Spleen (tissue), 11 donors: ENCODE measurements around the gene ZNF606. TPM values are rescaled to one million over a fixed set of nuclear protein-coding genes. Genes with fewer than 3 reads are reported as not detected.

Experiments used
- DNase-seq: peaks from one replicate; pipeline ENCODE4 v3.0.0-alpha.2; 2020
- H3K27ac ChIP-seq, 8 donors: fragments of 200-600 bp; sonication (generic) in 7 of 8; 1 replicate in 4 of 8; 2 replicates in 4 of 8; pipeline versions ENCODE4 v1.5.0 to v1.8.0; 2016 to 2021; ENCODE audit warnings: inconsistent platforms in 4 of 8, mild to moderate bottlenecking in 4 of 8, moderate library complexity in 1 of 8
- H3K27me3 ChIP-seq, 7 donors: fragments of 200-600 bp; sonication (generic) in 6 of 7; replicated peaks in 1 of 7; 1 replicate in 4 of 7; 2 replicates in 3 of 7; pipeline versions ENCODE4 v1.5.0 to v1.8.0; 2016 to 2021; ENCODE audit warnings: inconsistent platforms in 3 of 7, mild to moderate bottlenecking in 1 of 7
- H3K36me3 ChIP-seq, 6 donors: fragments of 200-600 bp; sonication (generic) in 5 of 6; 1 replicate in 4 of 6; 2 replicates in 2 of 6; pipeline versions ENCODE4 v1.5.0 to v1.8.0; 2016 to 2021; ENCODE audit warnings: inconsistent platforms in 2 of 6
- H3K4me1 ChIP-seq, 6 donors: fragments of 200-600 bp; sonication (generic) in 5 of 6; 1 replicate in 3 of 6; 2 replicates in 3 of 6; pipeline versions ENCODE4 v1.5.0 to v1.8.0; 2016 to 2021; ENCODE audit warnings: inconsistent platforms in 3 of 6
- H3K4me3 ChIP-seq, 8 donors: fragments of 200-600 bp; sonication (generic) in 7 of 8; 1 replicate in 4 of 8; 2 replicates in 4 of 8; pipeline versions ENCODE4 v1.5.0 to v1.8.0; 2016 to 2021; ENCODE audit warnings: inconsistent platforms in 4 of 8, mild to moderate bottlenecking in 4 of 8, moderate library complexity in 2 of 8
- H3K9me3 ChIP-seq, 8 donors: fragments of 200-600 bp; sonication (generic) in 7 of 8; 1 replicate in 4 of 8; 2 replicates in 4 of 8; pipeline versions ENCODE4 v1.5.0 to v1.8.0; 2016 to 2021; ENCODE audit warnings: inconsistent platforms in 4 of 8
- CTCF ChIP-seq, 11 experiments: fragments of 200-600 bp in 7 of 11; fragments of 450-650 bp in 4 of 11; sonication (generic) in 4 of 11; IDR thresholded peaks in 8 of 11; conservative IDR thresholded peaks in 3 of 11; 1 replicate in 7 of 11; 2 replicates in 4 of 11; pipeline versions ENCODE4 v1.4.0 to v1.8.0; 2016 to 2021; ENCODE audit warnings: antibody characterized with exemption in 11 of 11, inconsistent platforms in 4 of 11, mild to moderate bottlenecking in 1 of 11
- POLR2A ChIP-seq, 3 donors: fragments of 450-650 bp; IDR thresholded peaks; one replicate each; pipeline ENCODE4 v1.5.1; 2017; ENCODE audit warnings: antibody characterized with exemption in 3 of 3, mild to moderate bottlenecking in 1 of 3
- POLR2AphosphoS5 ChIP-seq, 3 donors: sonication (generic); formaldehyde crosslinking; IDR thresholded peaks; one replicate each; pipeline ENCODE4 v1.5.1; 2017; ENCODE audit warnings: antibody characterized with exemption in 3 of 3
- WGBS, 5 donors: extraction: QIAGEN DNeasy Blood & Tissue Kit in 3 of 5; methylation state at CpG; one replicate each; pipeline versions ENCODE4 v1.1.5 to v1.1.7; 2013 to 2018; 5-methylcytosine and 5-hydroxymethylcytosine counted together
- intact Hi-C: fragments of 100-400 bp; cut with DNase I; formaldehyde crosslinking; loops from one replicate; pipeline ENCODE4 v1.15.0; 2023; ENCODE audit warnings: low total_unique reads
- polyA plus RNA-seq, 3 donors: library from polyadenylated mRNA; stranded (reverse); fragments of 200-250 nt; gene quantifications; one replicate each; pipeline ENCODE4 v1.2.1, GENCODE V29; 2013
- total RNA-seq, 7 donors: library from RNA; depleted of rRNA in 3 of 7; stranded (reverse); fragments of >200 nt in 3 of 7; fragmentation: NEBNext Ultra II Directional in 4 of 7; extraction: Animal tissue kit (Norgen Biotek cat#: 25700) in 4 of 7; gene quantifications; one replicate each; pipeline versions ENCODE4 v1.1.0 to v1.2.1, GENCODE V29; 2016 to 2021
- donor health status: healthy with polysubstance abuse.
- donor health status: DM: no; HTN: no; CAD: no; lungs with moderate emphysema.
- donor health status: DM: no; HTN: no; CAD: no.
- donor health status: Bipolar disorder and iron deficiency.
- donor health status: healthy.
- donor health status: DM: no; HTN: no; CAD: no.
- donor health status: DM: yes; HTN: yes; CAD: no.

Gene ZNF606
- total and polyA plus RNA-seq, 10 donors: 5.6 to 25.3 (median 16.1) TPM

GRCh38 chr19:57947419-57948134 lies 55.0 kb downstream of the ZNF606 start, which contains the start of gene ZNF256:
Gene ZNF256, minus strand, starts transcription at chr19:57947706. Its CDS starts 232 bp downstream, at chr19:57947474.
- peaks cover 5 to 86% (median 67%) of the 10 kb centered on the region in 8 donors for H3K9me3 ChIP-seq
- WGBS, 5 donors: 6 to 12% (median 8%) methylated on average over 35 to 54 of the region's 54 CpGs

GRCh38 chr19:57947088-57947418 lies 55.6 kb downstream of the ZNF606 start:
- peaks cover 7 to 86% (median 69%) of the 10 kb centered on the region in 8 donors for H3K9me3 ChIP-seq
- peak overlapping the region; percentile 82 to 95 (median 88) for H3K4me3 ChIP-seq
- intact Hi-C loops: no loop called here
- peak overlapping the region; percentile 75 to 90 (median 86) for H3K27ac ChIP-seq
- peaks cover 12 to 39% (median 26%) of the 10 kb centered on the region in 6 donors for H3K36me3 ChIP-seq
- 0 to 3% (median 1%) methylated on average over 2 to 18 of the region's 18 CpGs for WGBS, 5 donors
- no peak for TF ChIP-seq CTCF (IDR thresholded peaks at IDR 0.05 in 8 of 11, conservative IDR thresholded peaks at IDR 0.05 in 3 of 11)
- no peak for TF ChIP-seq POLR2AphosphoS5 (IDR thresholded peaks at IDR 0.05)
- no peak for TF ChIP-seq POLR2A (IDR thresholded peaks at IDR 0.05)
- H3K4me1 ChIP-seq: peaks cover 7 to 29% (median 14%) of the 10 kb centered on the region in 6 donors
- no peak for DNase-seq
- H3K27me3 ChIP-seq: no peaks in the 10 kb centered on the region

More at GRCh38 chr19:57947419-57948134, 55.0 kb downstream of the ZNF606 start, which contains the start of gene ZNF256:
- Histone ChIP-seq H3K36me3 (peaks cover 6 to 34% (median 21%) of the 10 kb centered on the region in 6 donors), H3K4me3 (peak within 1 kb of the TSS; percentile 82 to 95 (median 88)), H3K27ac (peak within 1 kb of the TSS; percentile 75 to 90 (median 86)), H3K27me3 (no peaks in the 10 kb centered on the region), H3K4me1 (peaks cover 7 to 29% (median 14%) of the 10 kb centered on the region in 6 donors)
- TF ChIP-seq POLR2AphosphoS5 (IDR thresholded peaks at IDR 0.05) (peak; percentile 87 to 92 (median 91)), CTCF (IDR thresholded peaks at IDR 0.05 in 8 of 11, conservative IDR thresholded peaks at IDR 0.05 in 3 of 11) (peak; percentile 52 to 86 (median 71)), POLR2A (IDR thresholded peaks at IDR 0.05) (peak in 1 of 3 donors; percentile 19)
- intact Hi-C loops: no loop called here
- DNase-seq: peak; percentile 95

- H3K9me3 ChIP-seq: peaks cover 14 to 86% (median 73%) of the 10 kb centered on the region in 8 donors
- WGBS, 5 donors: 39 to 64% (median 51%) methylated on average over 2 of the region's 2 CpGs
- TF ChIP-seq CTCF (IDR thresholded peaks at IDR 0.05 in 8 of 11, conservative IDR thresholded peaks at IDR 0.05 in 3 of 11) (no peak), POLR2A (IDR thresholded peaks at IDR 0.05) (no peak), POLR2AphosphoS5 (IDR thresholded peaks at IDR 0.05) (no peak)
- no peak for DNase-seq
- H3K27me3 ChIP-seq: no peaks in the 10 kb centered on the region
- peaks cover 7 to 29% (median 14%) of the 10 kb centered on the region in 6 donors for H3K4me1 ChIP-seq
- H3K27ac ChIP-seq: no peak overlapping the region
- H3K36me3 ChIP-seq: peaks cover 19 to 47% (median 34%) of the 10 kb centered on the region in 6 donors
- intact Hi-C loops: no loop called here
- peak overlapping the region in 6 of 8 donors; percentile 86 to 95 (median 90) for H3K4me3 ChIP-seq
Measured at GRCh38 chr19:57946316-57946715, 56.3 kb downstream of the ZNF606 start.

- H3K4me1 ChIP-seq: peaks cover 2 to 14% (median 7%) of the 10 kb centered on the region in 6 donors
- no peaks in the 10 kb centered on the region for H3K27me3 ChIP-seq
- no peak overlapping the region for H3K4me3 ChIP-seq
- intact Hi-C loops: no loop called here
- no peak overlapping the region for H3K27ac ChIP-seq
- 97 to 100% (median 98%) methylated on average over 3 of the region's 3 CpGs for WGBS, 5 donors
- H3K9me3 ChIP-seq: peaks cover 18 to 100% (median 99%) of the 10 kb centered on the region in 8 donors
- TF ChIP-seq POLR2A (IDR thresholded peaks at IDR 0.05) (no peak), POLR2AphosphoS5 (IDR thresholded peaks at IDR 0.05) (no peak), CTCF (IDR thresholded peaks at IDR 0.05 in 8 of 11, conservative IDR thresholded peaks at IDR 0.05 in 3 of 11) (no peak)
- peaks cover 25 to 92% (median 55%) of the 10 kb centered on the region in 6 donors for H3K36me3 ChIP-seq
- no peak for DNase-seq
Measured at GRCh38 chr19:57941593-57941992, 61.0 kb downstream of the ZNF606 start.
